NCI-H2171 (cell line): ENCODE results near the gene TSPEAR.

Experiments used
- DNase-seq: peaks from one replicate; lab custom pipeline; 2025; lab: John Stamatoyannopoulos, UW

TSPEAR gene

DNA sequence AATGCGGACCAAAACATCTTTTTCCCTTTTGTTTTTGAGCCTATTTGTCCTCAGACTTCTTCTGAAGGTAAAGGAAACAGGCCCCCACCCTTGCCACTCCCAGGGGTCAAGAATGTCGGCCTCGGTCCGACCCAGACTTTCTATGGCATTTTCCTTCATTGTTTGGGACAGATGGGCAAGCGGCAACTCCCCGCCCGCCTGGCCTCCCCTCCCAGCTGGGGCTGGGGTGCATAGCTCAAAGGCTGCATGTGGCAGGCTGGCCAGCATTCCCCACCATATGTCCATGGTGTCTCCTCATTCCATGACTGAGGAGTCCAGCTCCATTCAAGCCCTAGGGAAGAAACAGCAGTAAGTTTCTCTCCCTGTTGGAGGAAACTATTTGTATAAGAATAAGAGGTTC lies 29.4 kb upstream of the TSPEAR start:
- DNase-seq, result no peak

- no peak for DNase-seq
Observed at GRCh38 chr21:44739316-44739715, 27.9 kb upstream of the TSPEAR start.

DNA sequence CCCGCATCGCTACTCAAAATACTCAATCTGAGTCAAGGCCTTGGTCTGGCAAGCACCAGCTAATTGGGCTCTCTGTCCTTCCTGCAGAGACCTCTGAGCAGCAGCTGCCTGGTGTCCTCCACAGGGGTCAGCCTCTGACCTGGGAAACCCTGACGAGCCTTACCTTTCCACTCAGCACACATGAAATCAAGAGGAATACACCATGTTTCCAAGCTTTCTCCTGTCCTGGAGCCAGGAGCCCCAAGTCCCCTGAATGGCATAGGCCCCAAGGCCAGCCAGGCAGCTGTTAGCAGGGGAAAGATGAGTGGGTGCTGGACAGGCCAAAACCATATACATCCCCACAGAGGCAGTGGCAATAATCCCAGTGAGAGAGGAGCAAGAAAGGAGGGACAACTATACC lies 27.2 kb upstream of the TSPEAR start:
- DNase-seq, result no peak

DNA sequence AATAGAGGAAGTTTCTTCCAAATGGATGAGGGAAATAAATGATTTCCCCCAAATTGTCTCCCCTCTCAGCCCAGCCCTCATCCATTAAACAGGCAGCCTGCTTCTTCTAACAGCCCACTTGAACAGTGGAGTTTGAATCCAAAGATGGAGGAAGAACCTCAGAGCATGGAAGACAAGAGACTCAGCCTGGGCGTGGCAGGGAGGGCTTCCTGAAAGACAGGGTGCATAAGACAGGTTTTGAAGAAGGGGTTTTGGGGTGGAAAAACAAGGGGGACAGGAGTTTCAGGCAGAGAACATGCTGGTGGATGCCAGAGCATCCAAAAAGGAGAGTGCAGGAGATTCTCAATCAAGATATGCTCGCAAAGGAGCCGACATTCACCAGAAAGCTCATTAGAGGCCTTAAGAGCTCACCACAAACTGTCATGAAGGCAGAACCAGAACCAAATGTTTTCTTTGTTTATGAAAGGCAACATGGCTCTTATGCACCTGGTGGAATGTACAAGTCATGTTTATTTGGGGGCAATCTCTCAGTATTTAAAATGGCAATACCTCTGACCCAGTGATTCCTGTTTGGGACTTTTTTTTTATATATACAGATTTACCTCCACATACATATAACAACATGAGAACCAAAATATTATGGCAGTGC lies 26.5 kb upstream of the TSPEAR start:
- peak; percentile 25 for DNase-seq

- DNase-seq, result no peak
Observed at GRCh38 chr21:44736291-44737004, 25.1 kb upstream of the TSPEAR start.

DNA sequence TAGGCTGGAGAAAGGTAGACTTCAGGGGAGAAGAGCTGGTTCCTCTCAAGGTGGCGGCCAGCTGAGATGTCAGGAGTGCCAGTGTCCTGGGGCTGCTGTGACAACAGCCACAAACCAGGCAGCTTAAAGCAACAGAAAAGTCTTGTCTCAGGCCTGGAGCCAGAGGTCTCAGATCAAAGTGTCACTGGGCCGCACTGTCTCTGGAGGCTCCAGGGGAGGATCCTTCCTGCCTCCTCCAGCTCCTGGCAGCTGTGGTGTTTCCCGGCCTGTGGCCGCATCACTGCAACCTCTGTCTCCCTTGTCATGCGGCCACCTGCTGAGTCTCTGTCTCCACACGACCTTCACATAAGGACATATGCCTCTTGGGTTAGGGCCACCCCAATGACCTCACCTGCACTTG lies 24.4 kb upstream of the TSPEAR start:
- DNase-seq, result no peak

GRCh38 chr21:44734841-44735240 lies 23.5 kb upstream of the TSPEAR start:
- no peak for DNase-seq

DNA sequence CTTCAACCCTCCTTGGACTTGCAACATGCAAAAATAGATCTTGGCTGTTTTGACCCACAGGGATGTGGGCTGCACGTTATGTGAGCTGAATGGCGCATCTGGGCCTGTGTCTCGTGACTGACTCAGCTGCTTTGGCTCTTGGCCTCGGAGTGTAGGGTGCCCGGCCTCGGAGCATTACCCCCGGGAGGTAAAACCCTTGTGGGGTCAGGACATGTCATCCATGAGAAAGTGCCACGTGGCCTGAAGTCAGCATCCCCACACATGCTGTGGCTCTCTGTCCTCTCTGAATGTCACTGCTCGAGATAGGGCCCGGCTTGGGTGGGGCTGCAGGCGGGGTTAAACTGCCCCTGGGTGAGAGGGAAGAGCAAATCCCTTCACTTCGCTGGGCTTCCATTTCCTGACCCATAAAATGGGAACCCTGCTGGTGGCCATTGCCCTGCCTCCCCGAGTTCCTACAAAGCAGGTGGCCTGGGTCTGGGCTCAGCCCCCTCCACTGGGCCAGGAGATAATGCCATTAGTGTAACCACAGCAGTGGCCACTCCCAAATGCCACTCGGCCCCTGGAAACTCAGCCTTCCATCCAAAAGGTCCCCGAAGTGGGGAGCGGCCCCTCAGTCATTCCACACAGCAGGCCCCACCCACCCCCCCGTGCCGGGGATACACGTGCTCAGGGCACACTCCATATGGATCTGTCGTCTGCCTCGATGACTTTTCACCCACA lies 22.8 kb upstream of the TSPEAR start:
- DNase-seq, result no peak

- no peak for DNase-seq
Observed at GRCh38 chr21:44732956-44733355, 21.6 kb upstream of the TSPEAR start.

DNA sequence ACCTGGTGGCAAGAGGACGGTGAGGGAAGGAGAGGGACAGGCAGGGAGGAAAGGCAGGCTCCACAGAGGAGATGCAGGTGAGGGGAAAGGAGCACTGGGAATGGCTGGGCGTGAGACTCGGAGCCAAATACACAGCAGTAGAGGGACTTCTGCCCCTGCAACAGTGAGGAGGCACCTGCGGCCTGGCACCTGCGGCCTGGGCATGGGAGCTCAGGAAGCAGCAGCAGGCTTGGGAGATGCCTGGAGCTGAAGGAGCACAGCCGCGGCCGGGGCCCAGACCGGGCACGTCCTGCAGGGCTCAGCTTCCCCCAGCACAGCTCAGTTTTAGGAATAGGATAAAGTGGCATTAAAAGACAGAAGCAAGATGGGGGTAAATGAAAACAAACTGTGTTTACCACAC lies 20.9 kb upstream of the TSPEAR start:
- DNase-seq, result no peak

DNA sequence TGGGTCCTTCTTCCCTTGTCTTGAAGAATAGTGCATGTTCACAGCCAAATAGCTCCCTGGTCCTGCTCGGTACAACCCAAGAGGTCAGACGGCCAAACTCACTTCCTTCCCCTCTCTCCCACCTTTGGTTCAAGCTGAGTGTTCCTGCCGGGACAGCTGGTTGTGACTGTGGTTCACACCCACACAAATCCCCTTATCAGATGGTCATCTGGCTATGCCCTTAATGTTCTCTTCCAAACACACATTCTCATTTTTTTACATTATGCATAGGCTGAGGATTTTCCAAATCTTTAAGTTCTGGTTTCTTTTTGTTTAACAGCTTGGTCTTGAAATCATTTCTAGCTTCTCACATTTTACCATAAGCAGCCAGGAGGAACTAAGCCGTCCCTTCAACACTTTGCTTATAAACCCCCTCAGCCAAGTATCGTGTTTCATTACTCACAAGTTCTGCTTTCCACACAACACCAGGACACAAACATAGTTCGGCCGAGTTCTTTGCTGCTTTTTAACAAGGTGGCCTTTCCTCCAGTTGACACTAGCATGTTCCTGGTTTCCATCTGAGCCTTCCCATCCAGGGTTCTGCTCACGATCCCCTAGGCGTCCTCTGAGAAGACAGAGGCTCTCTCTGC lies 19.7 kb upstream of the TSPEAR start:
- DNase-seq, result no peak

GRCh38 chr21:44730028-44730395 lies 18.6 kb upstream of the TSPEAR start:
- DNase-seq, result no peak

DNA sequence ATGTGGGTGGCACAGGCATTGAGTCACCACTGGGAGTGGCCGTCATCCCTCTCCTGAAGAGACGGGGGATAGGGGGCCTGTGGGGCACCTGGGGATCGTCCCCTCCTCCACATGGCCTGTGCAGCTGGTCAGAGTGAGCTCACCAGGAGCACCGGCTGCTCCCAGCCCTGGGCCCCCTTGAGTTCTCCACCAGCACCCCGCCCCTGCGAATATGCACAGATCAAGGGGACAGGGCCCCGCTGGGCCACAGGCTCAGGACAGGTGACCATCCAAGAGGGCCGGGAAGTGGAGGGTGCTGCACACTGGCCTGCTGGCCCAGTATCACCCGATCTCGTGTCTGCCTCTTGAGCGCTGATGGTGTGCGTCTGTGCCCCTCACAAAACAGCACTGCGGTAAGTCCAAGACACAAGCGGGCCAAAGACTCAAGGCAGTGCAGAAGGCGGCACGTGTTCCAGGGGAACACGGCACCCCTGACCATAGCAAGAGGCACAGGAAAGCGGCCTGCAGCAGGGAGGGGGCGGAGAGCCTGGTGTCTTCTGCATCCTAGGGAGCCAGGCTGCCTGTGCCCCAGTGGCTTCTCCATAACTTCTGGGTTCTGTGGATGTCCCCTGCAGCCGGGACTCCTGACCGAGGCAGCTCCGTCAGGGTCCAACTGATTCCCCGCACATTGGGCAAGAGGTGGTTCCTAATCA lies 18.1 kb upstream of the TSPEAR start:
- no peak for DNase-seq

DNA sequence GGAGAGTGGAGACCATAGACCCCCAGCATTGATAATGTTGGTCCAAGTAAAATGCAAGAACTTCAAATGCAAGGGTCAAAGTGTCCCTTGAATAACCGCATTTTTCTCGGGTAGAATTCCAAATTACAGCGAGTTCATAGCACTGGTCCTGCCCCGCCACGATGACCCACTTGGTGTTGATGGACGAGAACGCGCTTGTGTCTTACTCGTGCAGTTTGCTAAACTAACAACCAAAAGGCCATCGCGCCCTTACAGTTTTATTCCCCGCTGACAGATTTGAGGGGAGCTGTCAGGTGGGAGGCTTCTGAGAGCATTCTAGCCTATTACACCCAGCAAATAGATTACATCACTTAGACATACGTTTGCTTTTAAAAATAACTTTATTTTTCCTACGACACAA lies 17.3 kb upstream of the TSPEAR start:
- no peak for DNase-seq

DNA sequence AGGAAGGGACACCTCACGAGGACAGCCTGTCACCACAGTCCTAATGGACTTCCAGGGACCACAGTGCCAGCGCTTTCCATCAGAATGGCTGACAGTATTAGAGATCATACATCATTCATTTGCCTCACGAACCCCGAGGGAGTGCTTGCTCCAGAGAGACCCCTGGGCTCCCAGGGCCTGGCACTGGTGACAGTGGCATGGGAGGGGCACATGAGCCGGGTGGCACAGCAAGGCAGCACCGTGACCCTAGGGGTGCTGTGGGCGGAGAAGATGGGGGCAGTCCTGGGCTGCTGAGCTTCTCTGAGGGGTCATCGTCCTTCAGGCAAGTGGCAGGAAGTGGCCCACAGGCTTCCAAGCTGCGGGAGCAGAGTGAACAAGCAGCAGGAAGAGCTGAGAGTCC lies 16.4 kb upstream of the TSPEAR start:
- DNase-seq, result no peak

GRCh38 chr21:44727321-44727720 lies 15.9 kb upstream of the TSPEAR start:
- no peak for DNase-seq

DNA sequence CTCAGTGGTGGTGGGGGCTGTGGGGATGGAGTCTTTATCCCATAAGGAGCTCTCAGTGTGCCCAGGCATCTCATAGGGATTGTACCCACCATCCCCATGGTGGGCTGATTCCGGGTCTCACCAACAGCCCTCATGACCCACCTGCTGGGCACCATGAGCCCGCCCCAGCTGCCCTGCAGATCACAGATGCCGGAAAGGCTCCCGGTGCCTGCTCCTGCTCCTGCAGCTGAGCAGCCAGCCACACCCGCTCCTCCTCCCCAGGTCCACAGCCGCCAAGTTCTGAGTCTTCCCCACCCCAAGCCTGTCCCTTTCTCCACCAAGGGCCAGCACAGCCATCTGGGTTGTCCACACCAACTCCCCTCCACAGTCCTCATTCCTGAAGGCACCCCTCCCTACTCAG lies 15.5 kb upstream of the TSPEAR start:
- no peak for DNase-seq

GRCh38 chr21:44724926-44725325 lies 13.6 kb upstream of the TSPEAR start:
- no peak for DNase-seq

DNA sequence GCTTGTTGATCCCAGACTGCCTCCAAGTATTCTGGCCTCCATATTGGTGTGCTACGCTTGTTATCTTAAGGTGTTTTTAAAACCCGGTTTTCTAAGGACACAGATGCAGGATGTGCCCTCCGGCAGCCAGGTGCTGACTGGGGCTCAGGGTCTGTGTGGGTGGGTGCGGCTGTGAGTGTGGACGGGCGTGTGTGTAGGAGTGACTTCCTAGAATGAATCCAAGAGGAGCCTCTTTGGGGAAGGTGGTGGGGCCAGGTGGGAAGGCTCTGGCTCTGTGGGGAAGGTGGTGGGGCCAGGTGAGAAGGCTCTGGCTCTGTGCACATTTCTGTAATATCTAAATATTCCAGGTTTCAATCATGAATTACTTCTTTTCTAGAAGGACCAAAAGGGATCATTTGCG lies 12.8 kb upstream of the TSPEAR start:
- no peak for DNase-seq

- DNase-seq, result no peak
Observed at GRCh38 chr21:44723177-44724131, 12.1 kb upstream of the TSPEAR start.

DNA sequence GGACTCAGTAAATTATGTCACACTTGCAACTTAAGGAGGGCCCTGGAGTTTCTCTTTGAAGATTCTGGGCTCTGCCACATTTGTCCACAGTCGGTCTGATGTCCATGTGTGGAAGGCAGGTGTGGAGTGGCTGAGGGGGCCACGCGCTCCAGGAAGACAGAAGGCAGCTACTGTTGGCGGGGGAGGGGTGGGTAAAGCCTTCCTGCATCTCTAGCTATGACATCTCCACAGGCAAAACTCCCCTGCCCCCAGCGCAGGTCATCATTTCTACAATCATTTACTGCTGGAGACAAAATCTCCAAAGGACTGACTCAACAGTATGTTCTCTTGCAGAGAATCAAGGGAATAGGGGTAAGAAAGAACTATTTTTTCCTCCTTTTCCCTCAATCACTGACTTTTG lies 11.4 kb upstream of the TSPEAR start:
- no peak for DNase-seq
